Measurements from ENCODE around the gene EBF4.

Gene EBF4, protein sequence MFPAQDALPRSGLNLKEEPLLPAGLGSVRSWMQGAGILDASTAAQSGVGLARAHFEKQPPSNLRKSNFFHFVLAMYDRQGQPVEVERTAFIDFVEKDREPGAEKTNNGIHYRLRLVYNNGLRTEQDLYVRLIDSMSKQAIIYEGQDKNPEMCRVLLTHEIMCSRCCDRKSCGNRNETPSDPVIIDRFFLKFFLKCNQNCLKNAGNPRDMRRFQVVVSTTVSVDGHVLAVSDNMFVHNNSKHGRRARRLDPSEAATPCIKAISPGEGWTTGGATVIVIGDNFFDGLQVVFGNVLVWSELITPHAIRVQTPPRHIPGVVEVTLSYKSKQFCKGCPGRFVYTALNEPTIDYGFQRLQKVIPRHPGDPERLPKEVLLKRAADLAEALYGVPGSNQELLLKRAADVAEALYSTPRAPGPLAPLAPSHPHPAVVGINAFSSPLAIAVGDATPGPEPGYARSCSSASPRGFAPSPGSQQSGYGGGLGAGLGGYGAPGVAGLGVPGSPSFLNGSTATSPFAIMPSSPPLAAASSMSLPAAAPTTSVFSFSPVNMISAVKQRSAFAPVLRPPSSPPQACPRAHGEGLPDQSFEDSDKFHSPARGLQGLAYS

DNA sequence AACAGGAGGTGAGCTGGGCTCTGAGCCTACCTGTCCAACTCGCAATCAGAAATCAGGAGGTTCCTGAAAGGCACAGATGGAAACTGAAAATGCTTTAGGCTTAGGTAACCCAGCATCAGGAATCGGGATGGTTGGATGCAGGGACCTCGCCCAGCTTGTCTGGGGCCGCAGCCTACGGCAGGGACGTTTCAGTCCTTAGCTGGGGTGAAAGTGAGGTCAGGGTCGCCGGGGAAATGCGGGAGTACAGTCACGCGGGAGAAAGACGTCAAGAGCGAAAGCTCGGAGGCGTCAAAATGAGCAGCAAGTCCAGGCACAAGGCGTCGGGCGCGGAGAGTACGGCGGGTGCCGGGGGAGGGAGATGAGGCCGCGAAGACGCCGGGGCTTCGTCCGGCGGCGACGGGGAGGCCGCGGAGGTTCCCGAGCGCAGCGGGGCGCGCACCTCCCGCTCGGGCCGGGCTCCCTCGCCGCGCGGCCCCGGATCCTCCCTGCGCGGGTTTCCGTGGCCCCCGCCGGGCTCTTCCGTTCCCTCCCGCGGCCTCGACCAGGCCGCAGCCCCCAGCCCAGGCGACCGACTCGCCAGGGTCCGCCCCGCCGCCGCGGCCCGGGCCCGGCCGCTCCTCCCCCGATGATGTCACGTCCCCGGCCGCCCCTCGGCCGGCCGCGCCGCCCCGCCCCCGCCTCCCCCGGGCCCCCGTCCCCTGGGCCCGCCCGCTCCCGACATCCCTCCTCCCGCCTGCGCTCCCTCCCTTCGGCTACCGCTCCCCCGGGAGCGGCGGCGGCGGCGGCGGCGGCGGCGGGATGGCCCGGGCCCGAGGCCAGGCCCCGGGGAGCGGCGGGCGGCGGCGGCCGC lies at the start of gene EBF4:
Gene EBF4, plus strand, starts transcription at position 745 of the 850 bp plus-strand sequence. CDS start 866 bp downstream, outside the sequence.
- DNase-seq: no peak

GRCh38 chr20:2643708-2644107 lies 48.9 kb upstream of the EBF4 start:
- no peak for DNase-seq

- peak; percentile 88 for DNase-seq
Measured at GRCh38 chr20:2651772-2652723, 40.5 kb upstream of the EBF4 start, which contains the start of gene NOP56. Gene NOP56 (plus strand): TSS chr20:2652632. CDS start chr20:2652661, 29 bp downstream.

GRCh38 chr20:2652724-2653555 lies 39.6 kb upstream of the EBF4 start:
- peak; percentile 24 for DNase-seq

DNA sequence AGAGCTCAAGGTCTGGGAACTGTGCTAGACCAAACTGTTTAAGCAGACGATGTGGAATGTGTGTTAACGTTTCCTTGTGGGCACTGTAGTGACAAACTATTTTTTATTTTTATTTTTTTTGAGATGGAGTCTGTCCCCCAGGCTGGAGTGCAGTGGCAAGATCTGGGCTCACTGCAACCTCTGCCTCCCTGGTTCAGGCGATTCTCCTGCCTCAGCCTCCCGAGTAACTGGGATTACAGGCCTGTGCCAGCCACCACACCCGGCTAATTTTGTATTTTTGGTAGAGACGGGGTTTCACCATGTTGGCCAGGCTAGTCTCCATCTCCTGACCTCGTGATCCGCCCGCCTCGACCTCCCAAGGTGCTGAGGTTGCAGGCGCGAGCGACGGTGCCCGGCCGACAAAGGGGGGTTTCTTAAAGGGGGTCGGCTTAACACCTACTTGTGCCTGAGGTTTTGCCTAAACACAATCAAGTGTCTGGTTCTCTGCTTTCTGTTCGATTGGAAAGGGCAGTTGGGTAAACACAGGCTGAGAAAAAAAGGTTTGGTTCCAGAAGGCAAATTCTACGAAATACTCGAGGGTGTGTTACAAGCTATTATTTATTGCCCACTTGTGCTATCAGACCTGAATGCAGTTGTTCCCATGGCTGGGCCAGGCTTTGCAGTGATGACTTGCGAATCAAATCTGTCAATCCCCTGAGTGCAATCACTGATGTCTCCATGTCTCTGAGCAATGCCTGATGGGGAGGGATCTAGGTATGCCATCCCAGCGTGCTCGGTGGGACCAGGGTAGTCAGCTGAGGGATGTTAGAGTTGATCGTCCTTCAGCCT lies 38.8 kb upstream of the EBF4 start:
- no peak for DNase-seq

- DNase-seq: no peak
Measured at GRCh38 chr20:2654384-2654822, 38.2 kb upstream of the EBF4 start.

- DNase-seq: no peak
Measured at GRCh38 chr20:2654831-2655230, 37.7 kb upstream of the EBF4 start.

DNA sequence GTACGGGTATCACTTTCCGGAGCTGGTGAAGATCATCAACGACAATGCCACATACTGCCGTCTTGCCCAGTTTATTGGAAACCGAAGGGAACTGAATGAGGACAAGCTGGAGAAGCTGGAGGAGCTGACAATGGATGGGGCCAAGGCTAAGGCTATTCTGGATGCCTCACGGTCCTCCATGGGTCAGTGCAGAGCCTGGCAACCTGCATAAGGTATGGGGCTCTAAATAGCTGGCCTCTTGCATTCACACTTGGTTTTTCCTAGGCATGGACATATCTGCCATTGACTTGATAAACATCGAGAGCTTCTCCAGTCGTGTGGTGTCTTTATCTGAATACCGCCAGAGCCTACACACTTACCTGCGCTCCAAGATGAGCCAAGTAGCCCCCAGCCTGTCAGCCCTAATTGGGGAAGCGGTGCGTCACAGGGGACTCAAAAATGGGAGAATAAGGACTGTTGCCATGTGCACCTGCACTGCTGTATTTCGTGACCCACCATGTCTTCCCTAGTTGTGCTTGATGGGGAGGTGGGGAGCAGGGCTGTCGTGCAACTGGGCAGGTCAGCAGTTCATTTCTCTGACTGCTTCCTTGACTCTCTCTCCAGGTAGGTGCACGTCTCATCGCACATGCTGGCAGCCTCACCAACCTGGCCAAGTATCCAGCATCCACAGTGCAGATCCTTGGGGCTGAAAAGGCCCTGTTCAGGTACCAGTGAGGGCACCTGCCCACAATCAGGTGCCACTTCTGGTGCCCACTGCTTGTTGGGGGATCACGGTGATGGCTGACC lies 37.1 kb upstream of the EBF4 start:
- no peak for DNase-seq

DNA sequence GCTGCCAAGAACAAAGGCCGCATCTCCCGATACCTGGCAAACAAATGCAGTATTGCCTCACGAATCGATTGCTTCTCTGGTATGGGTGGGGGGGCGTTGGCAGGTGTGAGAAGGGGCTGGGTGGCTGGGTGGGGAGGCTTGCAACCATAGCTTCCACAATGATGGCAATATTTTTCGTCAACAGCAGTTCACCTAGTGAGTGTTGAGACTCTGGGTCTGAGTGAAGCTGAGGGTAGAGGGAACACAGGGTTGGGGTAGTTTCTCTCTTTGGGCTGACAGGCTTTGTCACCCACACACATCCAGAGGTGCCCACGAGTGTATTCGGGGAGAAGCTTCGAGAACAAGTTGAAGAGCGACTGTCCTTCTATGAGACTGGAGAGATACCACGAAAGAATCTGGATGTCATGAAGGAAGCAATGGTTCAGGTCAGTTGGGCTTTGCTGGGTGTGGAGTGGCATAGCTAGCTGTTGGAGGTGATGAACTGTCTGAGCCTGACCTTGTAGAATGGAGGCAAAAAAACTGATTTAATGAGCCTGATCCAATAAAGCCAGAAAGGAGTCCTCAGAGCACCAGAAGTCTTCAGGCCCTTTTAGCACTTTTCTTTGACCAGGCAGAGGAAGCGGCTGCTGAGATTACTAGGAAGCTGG lies 36.0 kb upstream of the EBF4 start:
- no peak for DNase-seq

DNA sequence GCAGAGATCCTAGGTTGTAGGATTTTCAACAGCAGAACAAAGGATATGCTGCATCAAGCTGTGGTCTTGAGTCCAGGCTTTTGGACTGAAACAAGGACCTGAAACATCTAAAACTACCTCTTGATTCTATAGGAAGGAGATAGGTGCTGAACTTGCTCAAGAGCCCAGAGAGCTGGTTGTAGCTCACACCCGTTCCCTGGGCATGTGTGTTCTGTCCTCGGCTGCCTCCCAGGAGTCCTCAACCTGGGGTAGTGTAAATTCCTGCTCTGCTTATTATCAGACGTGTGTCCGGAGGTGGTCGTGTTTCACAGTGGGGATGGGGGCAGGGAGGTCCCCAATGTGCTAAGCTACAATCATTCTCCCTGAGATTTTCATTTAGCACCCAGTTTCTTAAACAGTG lies 35.3 kb upstream of the EBF4 start:
- no peak for DNase-seq

DNA sequence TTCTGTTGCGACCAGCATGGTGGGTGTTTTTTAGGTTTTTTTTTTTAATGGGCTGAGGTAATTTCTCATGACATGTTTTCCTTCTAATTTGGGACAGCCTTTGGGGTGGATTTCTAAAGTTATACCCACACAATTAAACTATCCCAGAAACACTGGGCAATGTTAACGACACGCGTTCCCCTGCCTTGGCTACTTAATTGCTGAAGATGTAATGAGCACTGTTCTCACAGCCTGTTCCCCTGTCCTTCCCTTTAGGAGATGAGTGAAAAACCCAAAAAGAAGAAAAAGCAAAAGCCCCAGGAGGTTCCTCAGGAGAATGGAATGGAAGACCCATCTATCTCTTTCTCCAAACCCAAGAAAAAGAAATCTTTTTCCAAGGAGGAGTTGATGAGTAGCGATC lies 34.9 kb upstream of the EBF4 start:
- DNase-seq: no peak

DNA sequence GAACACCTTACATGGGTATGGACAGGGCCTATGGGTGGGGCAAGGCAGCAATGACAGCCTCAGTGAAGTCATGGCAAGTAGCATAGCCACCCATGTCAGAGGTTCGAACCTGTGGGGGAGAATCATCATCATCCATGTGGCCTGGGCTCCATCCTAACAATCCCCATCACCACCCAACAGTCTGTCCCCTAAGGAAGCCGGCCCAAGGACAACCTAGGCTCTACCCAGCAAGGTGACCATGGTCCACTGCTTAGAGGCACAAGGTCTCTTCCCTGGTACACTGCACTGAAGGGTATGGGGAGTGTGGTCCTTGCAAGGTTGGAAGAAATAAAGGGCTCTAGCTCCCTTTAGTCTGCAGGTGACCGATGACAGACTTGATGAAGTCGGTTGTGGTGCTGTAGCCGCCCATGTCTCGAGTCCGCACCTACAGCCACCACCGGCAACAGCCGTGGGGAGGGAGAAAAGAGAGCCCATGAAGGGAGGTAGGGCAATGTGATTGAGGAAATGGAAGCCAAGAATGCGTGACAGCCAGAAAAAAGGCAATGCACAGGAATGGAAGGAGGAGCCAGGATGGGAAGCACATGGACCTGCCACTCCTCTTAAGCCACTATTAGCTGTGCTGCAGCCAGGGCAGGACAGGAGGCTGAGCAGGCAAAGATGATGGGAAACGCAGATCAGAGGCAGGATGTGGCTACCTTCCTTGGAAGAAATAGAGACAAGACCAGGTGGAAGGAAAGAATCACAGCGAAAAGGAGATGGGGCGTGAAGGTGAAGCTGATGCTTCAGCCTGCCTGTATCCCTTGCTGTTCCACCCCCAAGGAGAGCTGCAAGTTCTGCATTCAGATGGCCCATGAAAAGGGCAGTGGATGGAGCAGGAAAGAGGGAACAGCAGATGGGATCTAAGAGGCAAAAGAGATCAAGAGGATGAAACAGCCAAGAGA lies 33.9 kb upstream of the EBF4 start:
- DNase-seq: peak; percentile 14

GRCh38 chr20:2659547-2659946 lies 33.0 kb upstream of the EBF4 start:
- DNase-seq: no peak

DNA sequence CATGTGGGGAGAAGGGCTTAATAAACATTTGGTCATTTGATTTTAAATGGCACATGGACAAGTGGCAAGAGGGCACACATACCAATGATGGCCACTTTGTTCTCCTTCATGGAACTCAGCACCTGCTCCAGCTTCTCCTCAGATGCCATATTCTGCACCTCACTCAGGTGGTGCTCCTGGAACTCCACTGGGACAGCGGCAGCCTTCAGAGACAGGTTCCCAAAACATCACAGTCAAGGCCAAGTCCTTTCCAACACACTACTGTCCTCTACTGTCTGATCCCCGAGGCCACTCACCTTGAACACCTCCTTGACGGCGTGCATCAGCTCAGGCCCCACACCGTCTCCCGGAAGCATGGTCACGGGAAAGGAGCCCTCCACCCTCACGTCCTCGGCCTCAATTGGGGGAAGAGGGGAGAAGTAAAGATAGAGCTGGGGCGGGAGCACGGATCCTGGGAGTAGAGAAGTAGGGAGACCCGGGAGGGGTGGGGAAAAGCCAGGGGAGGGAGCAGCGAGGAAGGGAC lies 29.2 kb upstream of the EBF4 start:
- DNase-seq: no peak

GRCh38 chr20:2663887-2664719 lies 28.5 kb upstream of the EBF4 start, which contains the start of gene IDH3B:
Gene IDH3B (minus strand): TSS chr20:2664216. CDS start chr20:2664188, 28 bp downstream.
- DNase-seq: peak; percentile 91

GRCh38 chr20:2671977-2672376 lies 20.6 kb upstream of the EBF4 start:
- DNase-seq: no peak

Data from HCEC 1CT (cell line).